ENCODE data around the gene PDLIM7. TPM values are rescaled to one million over a fixed set of nuclear protein-coding genes. Genes with fewer than 3 reads are reported as not detected.

Gene PDLIM7
- polyA plus RNA-seq, 1 experiment: 195 TPM

DNA sequence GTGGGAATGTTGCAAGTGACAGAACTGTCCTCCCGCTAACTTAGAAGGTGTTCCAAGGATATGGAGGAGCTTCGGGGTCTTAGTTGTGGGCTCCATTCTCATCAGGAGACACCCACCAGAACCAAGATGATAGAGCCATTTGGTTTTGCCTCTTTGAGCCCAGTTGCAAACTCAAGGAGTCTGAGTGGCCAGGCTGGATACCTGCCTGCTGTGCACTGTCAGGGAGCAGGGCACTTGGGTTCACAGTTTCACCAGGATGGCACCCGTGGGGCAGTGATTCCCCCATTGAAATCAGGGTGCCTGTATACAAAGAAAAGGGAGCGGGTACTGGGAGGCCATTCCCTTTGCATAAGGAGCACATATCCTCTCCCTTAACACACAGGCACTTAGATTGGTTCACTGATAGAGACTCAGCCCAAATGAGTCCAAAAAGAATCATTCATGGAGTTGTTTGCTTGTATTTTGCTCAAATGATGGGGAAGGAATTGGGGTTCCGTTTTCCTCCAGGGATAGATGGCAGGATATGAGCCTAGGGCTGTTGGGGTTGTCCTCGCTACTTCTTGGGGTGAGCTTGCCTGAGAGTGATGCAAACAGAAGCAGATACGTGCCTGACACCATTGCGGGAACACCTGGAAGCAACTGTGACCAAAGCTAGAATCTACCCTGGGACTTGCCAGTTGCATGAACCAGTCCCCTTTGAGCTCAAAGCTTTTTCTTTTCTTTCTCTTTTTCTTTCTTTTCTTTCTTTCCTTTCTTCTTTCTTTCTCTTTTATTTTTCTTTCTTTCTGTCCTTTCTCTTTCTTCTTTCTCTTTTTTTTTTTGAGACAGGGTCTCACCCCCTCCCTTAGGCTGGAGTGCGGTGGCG, 52.1 kb downstream of the PDLIM7 start:
- no peak for DNase-seq (ENCODE audit: low read depth, low spot score)
- Histone ChIP-seq H3K27me3 (ENCODE audit: control insufficient read depth, insufficient read depth, low read length) (no peaks in the 10 kb centered on the region), H3K4me3 (ENCODE audit: low read depth, low read length) (no peak overlapping the region), H3K9me3 (ENCODE audit: control insufficient read depth, insufficient read depth, low read length) (no peaks in the 10 kb centered on the region), H3K27ac (ENCODE audit: low read depth, low read length) (no peak overlapping the region)
- ChIA-PET CTCF (interaction anchor here (0.6 to 15.6 kb wide), 13 partner anchors 12 to 135 kb away, joined by 3 to 205 read pairs (median 4); no protein-coding TSS in a partner anchor), POLR2A (interaction anchor here (0.5 to 2.4 kb wide), 6 partner anchors 18 to 41 kb away, joined by 3 to 15 read pairs (median 6); partner anchors contain the start of gene GRK6)
- TF ChIP-seq CTCF (IDR thresholded peaks at IDR 0.05; ENCODE audit: low read depth, low read length): no peak

DNA sequence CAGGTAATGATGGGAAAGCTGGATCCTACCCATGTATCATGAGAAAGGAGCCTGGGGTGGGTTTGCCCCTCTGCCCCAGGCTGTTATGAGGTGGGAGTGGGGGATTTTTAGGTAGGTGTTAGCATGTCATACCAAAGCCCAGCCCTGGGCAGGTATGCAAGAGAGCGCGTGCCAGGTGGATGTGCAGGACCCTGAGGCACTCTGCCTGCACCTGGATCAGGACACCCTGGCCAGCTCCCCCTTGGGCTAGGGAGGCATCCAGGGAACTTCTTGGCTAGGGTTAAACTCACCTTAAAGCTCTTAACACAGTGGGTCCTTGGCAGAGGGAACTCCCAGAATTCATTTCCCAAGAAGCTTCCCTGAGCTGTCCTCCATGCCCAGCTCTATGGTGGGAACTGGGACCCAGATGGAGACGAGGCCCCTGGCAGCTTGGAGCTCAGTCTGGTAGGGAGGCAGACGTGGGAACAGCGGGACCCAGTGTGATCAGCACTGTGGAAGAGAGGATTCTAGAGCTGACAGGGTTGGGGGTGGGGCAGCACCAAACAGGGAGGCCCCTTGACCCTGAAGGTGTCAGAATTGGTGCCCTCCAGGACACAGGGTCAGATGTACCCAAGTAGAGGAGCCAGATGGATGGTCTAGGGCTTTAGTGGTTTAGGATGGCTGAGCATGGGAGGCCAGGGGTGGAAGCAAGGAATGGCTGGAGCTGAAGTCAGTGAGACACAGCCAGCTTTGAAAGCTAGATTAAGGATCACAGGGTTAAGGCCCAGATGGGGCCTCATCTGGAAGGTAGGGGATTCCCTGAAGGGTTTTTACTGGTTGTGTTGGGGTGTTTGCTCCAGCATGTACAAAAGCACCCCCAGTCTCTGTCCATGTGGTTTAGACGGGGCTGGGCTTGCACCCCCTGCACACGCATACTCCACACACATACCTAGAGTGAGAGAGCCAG, 53.0 kb downstream of the PDLIM7 start:
- ChIA-PET POLR2A (interaction anchor here (0.8 to 1.3 kb wide), 5 partner anchors 8 to 21 kb away, joined by 3 to 12 read pairs (median 4); partner anchors contain the start of gene GRK6), CTCF (interaction anchor here (0.6 to 15.6 kb wide), 8 partner anchors 13 to 78 kb away, joined by 3 to 205 read pairs (median 4); no protein-coding TSS in a partner anchor)
- Histone ChIP-seq H3K9me3 (ENCODE audit: control insufficient read depth, insufficient read depth, low read length) (no peaks in the 10 kb centered on the region), H3K27ac (ENCODE audit: low read depth, low read length) (no peak overlapping the region), H3K4me3 (ENCODE audit: low read depth, low read length) (no peak overlapping the region), H3K27me3 (ENCODE audit: control insufficient read depth, insufficient read depth, low read length) (no peaks in the 10 kb centered on the region)
- TF ChIP-seq CTCF (IDR thresholded peaks at IDR 0.05; ENCODE audit: low read depth, low read length): no peak
- DNase-seq (ENCODE audit: low read depth, low spot score): no peak

DNA sequence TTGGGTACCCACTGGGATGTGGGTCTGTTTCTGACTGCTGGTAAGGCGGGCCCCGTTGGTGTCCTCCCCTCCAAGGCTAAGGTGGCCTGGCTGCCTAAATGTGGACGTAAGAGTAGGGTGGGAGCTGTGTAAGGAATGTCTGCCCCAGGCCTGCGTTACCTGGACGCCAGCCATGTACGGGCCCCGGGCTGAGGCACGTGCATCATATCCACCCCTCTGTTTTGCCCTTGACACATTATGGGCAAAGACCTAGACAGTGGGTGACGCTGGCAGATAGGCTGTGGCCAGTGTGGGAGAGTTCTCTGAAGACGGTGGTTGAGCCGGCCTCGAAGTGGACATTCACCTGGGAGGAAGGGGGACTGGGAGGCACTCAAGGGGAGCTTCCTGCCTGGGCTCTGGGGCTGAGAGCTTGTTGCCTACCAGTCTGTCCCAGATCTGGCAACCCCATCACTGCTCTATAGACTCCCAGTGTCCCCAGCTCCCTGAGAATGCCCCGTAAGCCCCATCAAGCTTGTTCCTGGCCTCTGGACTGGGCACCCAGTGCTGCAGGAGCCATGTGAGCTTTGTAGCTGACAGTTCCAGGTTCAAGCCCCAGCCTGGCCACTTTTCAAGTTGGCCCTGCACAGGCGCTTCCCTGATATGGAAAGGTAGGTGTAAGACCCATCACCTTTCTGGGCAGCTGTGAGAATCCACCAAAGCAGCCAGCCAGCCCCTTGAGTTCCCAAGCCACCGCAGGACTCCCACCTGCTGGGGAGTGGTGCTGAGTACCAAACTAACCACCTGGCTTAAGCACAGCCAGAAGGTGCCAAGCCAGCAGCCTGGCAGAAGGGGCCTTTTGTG, 54.0 kb downstream of the PDLIM7 start:
- POLR2A ChIA-PET: interaction anchor here (0.6 to 1.3 kb wide), 4 partner anchors 9 to 28 kb away, joined by 3 to 12 read pairs (median 5); partner anchors contain the start of gene GRK6
- DNase-seq (ENCODE audit: low read depth, low spot score): no peak
- no peak overlapping the region for H3K4me3 ChIP-seq (ENCODE audit: low read depth, low read length)
- H3K27ac ChIP-seq (ENCODE audit: low read depth, low read length): no peak overlapping the region
- no peak for TF ChIP-seq CTCF (IDR thresholded peaks at IDR 0.05; ENCODE audit: low read depth, low read length)
- H3K27me3 ChIP-seq (ENCODE audit: control insufficient read depth, insufficient read depth, low read length): no peaks in the 10 kb centered on the region
- H3K9me3 ChIP-seq (ENCODE audit: control insufficient read depth, insufficient read depth, low read length): no peaks in the 10 kb centered on the region
- CTCF ChIA-PET: interaction anchor here (15.6 kb wide), 1 partner anchor 54 kb away, joined by 205 read pairs; no protein-coding TSS in a partner anchor

DNA sequence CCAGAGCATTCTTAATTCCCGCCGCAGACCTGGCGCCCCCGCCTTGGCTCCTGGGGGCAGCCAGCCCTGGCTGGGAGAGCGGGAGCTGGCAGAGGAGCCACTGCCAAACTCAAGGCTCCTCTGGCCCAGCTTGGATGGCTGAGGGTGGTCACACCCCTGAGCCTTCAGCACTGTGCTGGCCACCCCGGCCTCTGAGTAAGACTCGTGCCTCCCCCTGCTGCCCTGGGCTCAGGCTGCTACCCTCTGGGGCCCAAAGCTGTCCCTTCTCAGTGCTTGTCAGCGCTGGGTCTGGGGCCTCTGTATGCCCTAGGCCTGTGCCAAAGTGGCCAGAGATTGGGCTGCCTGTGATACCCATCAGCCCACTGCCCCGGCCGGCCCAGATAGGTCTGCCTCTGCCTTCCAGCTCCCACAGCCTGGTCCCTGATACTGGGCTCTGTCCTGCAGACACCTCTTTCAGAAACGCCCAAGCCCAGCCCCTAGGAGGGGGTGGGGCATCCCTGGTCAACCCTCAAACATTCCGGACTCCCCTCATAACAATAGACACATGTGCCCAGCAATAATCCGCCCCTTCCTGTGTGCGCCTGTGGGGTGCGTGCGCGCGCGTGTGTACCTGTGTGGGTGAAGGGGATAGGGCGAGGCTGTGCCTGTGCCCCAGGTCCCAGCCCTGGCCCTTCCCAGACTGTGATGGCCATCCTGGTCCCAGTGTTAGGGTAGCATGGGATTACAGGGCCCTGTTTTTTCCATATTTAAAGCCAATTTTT, 55.2 kb downstream of the PDLIM7 start:
- POLR2A ChIA-PET: interaction anchor here (0.6 kb wide), 1 partner anchor 27 kb away, joined by 6 read pairs; no protein-coding TSS in a partner anchor
- H3K27ac ChIP-seq (ENCODE audit: low read depth, low read length): no peak overlapping the region

More for the DNA sequence above, 55.2 kb downstream of the PDLIM7 start:
- no peaks in the 10 kb centered on the region for H3K27me3 ChIP-seq (ENCODE audit: control insufficient read depth, insufficient read depth, low read length)
- TF ChIP-seq CTCF (IDR thresholded peaks at IDR 0.05; ENCODE audit: low read depth, low read length): no peak
- CTCF ChIA-PET: interaction anchor here (0.9 to 15.6 kb wide), 2 partner anchors 38 to 53 kb away, joined by 4 to 205 read pairs; no protein-coding TSS in a partner anchor
- no peak overlapping the region for H3K4me3 ChIP-seq (ENCODE audit: low read depth, low read length)
- no peaks in the 10 kb centered on the region for H3K9me3 ChIP-seq (ENCODE audit: control insufficient read depth, insufficient read depth, low read length)
- no peak for DNase-seq (ENCODE audit: low read depth, low spot score)

Data from AG04450 (cell line).